BJ (cell line): ENCODE data around the gene CACNA1E. TPM values are rescaled to one million over a fixed set of nuclear protein-coding genes. Genes with fewer than 3 reads are reported as not detected.

Experiments
- CTCF ChIA-PET: fragments of 350-600 bp; formaldehyde crosslinking; extraction: SDS; loops from one replicate; lab custom pipeline; 2021; ENCODE audit warnings: antibody characterized with exemption, inconsistent platforms; lab: Yijun Ruan, JAX
- POLR2A ChIA-PET: fragments of 300-600 bp; sonication (Branson Sonifier 250); formaldehyde crosslinking; extraction: SDS; loops from one replicate; lab custom pipeline; 2021; ENCODE audit warnings: antibody characterized with exemption; lab: Charles Lee
- DNase-seq: peaks from one replicate; pipeline ENCODE4 v3.0.0-alpha.2; 2011; ENCODE audit warnings: low read depth
- H3K27me3 ChIP-seq: 2 replicates; pipeline ENCODE4 v1.6.0; 2011; ENCODE audit warnings: low read length; ENCODE audit not compliant: control insufficient read depth, insufficient read depth
- H3K36me3 ChIP-seq: 2 replicates; pipeline ENCODE4 v1.5.1; 2011; ENCODE audit warnings: low read length; ENCODE audit not compliant: control insufficient read depth, insufficient read depth
- H3K4me3 ChIP-seq: 2 replicates; pipeline ENCODE4 v1.5.1; 2011; ENCODE audit warnings: low read depth, mild to moderate bottlenecking, control low read depth, low read length
- CTCF ChIP-seq: IDR thresholded peaks from 2 replicates; pipeline ENCODE4 v1.5.1; 2011; ENCODE audit warnings: low read depth, mild to moderate bottlenecking, control low read depth, inconsistent platforms, low read length, moderate library complexity; ENCODE audit not compliant: insufficient read depth
- polyA plus RNA-seq: library from polyadenylated mRNA; depleted of rRNA; stranded (reverse); fragments of >200 nt; gene quantifications from 2 replicates; pipeline ENCODE4 v1.2.3, GENCODE V29; 2011

CACNA1E gene
- polyA plus RNA-seq, 1 experiment: not detected

GRCh38 chr1:181514298-181515290 lies 31.3 kb downstream of the CACNA1E start:
- Histone ChIP-seq H3K36me3 (no peaks in the 10 kb centered on the region), H3K4me3 (no peak overlapping the region), H3K27me3 (no peaks in the 10 kb centered on the region)
- no peak for DNase-seq
- ChIA-PET CTCF (no interaction called here), POLR2A (no interaction called here)
- TF ChIP-seq CTCF: no peak

- no peaks in the 10 kb centered on the region for H3K27me3 ChIP-seq
- no peak overlapping the region for H3K4me3 ChIP-seq
- ChIA-PET CTCF (no interaction called here), POLR2A (no interaction called here)
- DNase-seq: no peak
- TF ChIP-seq CTCF: no peak
- no peaks in the 10 kb centered on the region for H3K36me3 ChIP-seq
Observed at GRCh38 chr1:181516706-181517105, 33.4 kb downstream of the CACNA1E start.

- Histone ChIP-seq H3K4me3 (no peak overlapping the region), H3K27me3 (no peaks in the 10 kb centered on the region), H3K36me3 (no peaks in the 10 kb centered on the region)
- ChIA-PET POLR2A (no interaction called here), CTCF (no interaction called here)
- TF ChIP-seq CTCF: no peak
- DNase-seq: no peak
Observed at GRCh38 chr1:181517181-181517875, 34.0 kb downstream of the CACNA1E start.

- CTCF ChIA-PET: no interaction called here
- H3K27me3 ChIP-seq: no peaks in the 10 kb centered on the region
- H3K4me3 ChIP-seq: no peak overlapping the region
- no peaks in the 10 kb centered on the region for H3K36me3 ChIP-seq
- no peak for TF ChIP-seq CTCF
- POLR2A ChIA-PET: no interaction called here
- no peak for DNase-seq
Observed at GRCh38 chr1:181518152-181518551, 34.8 kb downstream of the CACNA1E start.

GRCh38 chr1:181522864-181523263 lies 39.5 kb downstream of the CACNA1E start:
- H3K27me3 ChIP-seq: no peaks in the 10 kb centered on the region
- CTCF ChIA-PET: no interaction called here
- TF ChIP-seq CTCF: no peak
- H3K4me3 ChIP-seq: no peak overlapping the region
- DNase-seq: no peak
- H3K36me3 ChIP-seq: no peaks in the 10 kb centered on the region
- POLR2A ChIA-PET: no interaction called here
